ENCODE results near the gene C19orf53.

Gene C19orf53

DNA sequence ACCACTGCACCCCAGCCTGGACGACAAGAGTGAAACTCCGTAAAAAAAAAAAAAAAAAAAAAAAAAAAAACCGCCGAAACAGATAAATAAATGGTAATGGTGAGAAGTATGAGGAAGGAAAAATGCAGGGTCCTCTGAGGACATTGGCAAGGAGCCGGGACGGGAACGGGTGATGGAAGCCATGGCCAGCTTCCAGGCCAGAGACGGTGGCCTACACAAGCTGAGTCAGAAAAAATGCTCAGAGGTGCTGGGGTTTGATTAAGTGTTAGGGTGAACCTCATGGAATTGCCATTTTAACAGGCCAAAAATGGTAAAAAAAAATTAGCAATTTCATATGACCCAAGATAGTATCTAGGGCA is 20.1 kb downstream of the C19orf53 start:
- Histone ChIP-seq H3K79me2 (ENCODE audit: insufficient read depth, low read length) (peaks cover 11% of the 10 kb centered on the region), H3K36me3 (ENCODE audit: insufficient read depth, low read length) (no peaks in the 10 kb centered on the region), H3K9ac (ENCODE audit: low read depth, low read length) (peak overlapping the region; percentile 65), H3K27ac (ENCODE audit: low read length) (peak overlapping the region; percentile 72), H2AFZ (ENCODE audit: low read depth, low read length) (peak overlapping the region; percentile 79), H4K20me1 (ENCODE audit: insufficient read depth, low read length) (no peaks in the 10 kb centered on the region), H3K4me2 (ENCODE audit: insufficient read depth, low read length) (peak overlapping the region; percentile 96), H3K27me3 (ENCODE audit: insufficient read depth, low read length, poor library complexity) (no peaks in the 10 kb centered on the region), H3K4me3 (ENCODE audit: low read depth in 1 of 2, low read length in 2 of 2) (peak overlapping the region; percentile 46 to 74; a peak in 3 of 4 replicates), H3K4me1 (ENCODE audit: insufficient read depth, low read length) (peaks cover 31% of the 10 kb centered on the region), H3K9me3 (ENCODE audit: insufficient read depth, low read length, severe bottlenecking) (no peaks in the 10 kb centered on the region)
- no peak for TF ChIP-seq EZH2 (IDR thresholded peaks at IDR 0.05; ENCODE audit: borderline replicate concordance, low read depth, low read length, severe bottlenecking)
- TF ChIP-seq, protein P1, sequence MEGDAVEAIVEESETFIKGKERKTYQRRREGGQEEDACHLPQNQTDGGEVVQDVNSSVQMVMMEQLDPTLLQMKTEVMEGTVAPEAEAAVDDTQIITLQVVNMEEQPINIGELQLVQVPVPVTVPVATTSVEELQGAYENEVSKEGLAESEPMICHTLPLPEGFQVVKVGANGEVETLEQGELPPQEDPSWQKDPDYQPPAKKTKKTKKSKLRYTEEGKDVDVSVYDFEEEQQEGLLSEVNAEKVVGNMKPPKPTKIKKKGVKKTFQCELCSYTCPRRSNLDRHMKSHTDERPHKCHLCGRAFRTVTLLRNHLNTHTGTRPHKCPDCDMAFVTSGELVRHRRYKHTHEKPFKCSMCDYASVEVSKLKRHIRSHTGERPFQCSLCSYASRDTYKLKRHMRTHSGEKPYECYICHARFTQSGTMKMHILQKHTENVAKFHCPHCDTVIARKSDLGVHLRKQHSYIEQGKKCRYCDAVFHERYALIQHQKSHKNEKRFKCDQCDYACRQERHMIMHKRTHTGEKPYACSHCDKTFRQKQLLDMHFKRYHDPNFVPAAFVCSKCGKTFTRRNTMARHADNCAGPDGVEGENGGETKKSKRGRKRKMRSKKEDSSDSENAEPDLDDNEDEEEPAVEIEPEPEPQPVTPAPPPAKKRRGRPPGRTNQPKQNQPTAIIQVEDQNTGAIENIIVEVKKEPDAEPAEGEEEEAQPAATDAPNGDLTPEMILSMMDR (IDR thresholded peaks at IDR 0.05; ENCODE audit: borderline replicate concordance, extremely low read depth, low read length, poor library complexity, severe bottlenecking), result no peak
- no peak for DNase-seq
- ATAC-seq (ENCODE audit: insufficient read depth, low read depth), result no peak

DNA sequence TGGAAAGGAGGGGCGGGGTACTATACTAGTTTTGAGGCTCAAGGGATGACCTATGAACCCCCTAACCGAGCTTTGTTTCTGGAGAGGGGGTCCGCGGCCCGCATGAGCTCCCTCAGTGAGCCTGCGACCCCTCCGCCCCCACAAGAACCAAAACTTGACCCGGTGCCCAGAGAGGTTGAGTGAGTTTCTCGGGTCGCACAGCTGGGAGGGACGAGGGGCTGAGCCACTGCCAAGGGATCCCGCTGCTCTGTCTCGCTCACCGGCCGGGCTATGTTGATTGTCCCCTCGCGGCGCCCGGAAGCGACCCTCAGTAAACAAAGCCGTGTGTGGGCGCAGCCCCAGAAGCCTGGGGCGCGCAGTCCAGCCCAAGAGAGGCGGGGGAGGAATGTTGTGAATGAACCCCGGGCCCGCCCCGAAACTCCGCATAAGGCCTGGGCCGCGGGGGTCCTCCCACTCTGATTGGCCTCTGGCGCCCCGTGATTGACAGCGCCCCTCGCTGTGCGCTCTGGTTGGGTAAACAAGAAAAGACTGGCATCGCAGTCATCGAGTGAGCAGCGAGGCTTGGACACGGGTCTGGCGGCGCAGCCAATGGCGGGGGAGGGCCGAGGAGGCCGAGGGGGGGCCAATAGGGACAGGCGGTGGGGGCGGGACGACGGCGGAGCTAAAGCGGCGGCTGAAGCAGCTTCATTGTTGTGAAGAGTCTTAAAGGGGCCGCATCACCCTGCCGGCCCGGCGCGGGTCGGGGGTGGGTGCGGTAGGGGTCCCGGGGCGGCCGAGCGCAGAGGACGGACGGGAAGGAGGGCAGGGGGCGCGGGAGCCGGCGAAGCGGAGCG is 20.7 kb downstream of the C19orf53 start, which contains the start of gene ZSWIM4:
Gene ZSWIM4 (plus strand): TSS at position 687 of the 833 bp plus-strand sequence. CDS start 206 bp downstream, outside the sequence.
- Histone ChIP-seq H2AFZ (ENCODE audit: low read depth, low read length) (peak within 1 kb of the TSS; percentile 83), H3K36me3 (ENCODE audit: insufficient read depth, low read length) (no peaks in the 10 kb centered on the region), H3K4me1 (ENCODE audit: insufficient read depth, low read length) (peaks cover 31% of the 10 kb centered on the region), H3K27me3 (ENCODE audit: insufficient read depth, low read length, poor library complexity) (no peaks in the 10 kb centered on the region), H3K4me3 (ENCODE audit: low read depth in 1 of 2, low read length in 2 of 2) (peak within 1 kb of the TSS; percentile 46 to 74; a peak in 3 of 4 replicates), H3K4me2 (ENCODE audit: insufficient read depth, low read length) (peak within 1 kb of the TSS; percentile 96), H4K20me1 (ENCODE audit: insufficient read depth, low read length) (no peaks in the 10 kb centered on the region), H3K9ac (ENCODE audit: low read depth, low read length) (peak within 1 kb of the TSS; percentile 65), H3K9me3 (ENCODE audit: insufficient read depth, low read length, severe bottlenecking) (no peaks in the 10 kb centered on the region), H3K27ac (ENCODE audit: low read length) (peak within 1 kb of the TSS; percentile 75), H3K79me2 (ENCODE audit: insufficient read depth, low read length) (peaks cover 11% of the 10 kb centered on the region)
- no peak for TF ChIP-seq EZH2 (IDR thresholded peaks at IDR 0.05; ENCODE audit: borderline replicate concordance, low read depth, low read length, severe bottlenecking)
- TF ChIP-seq, protein P1 (IDR thresholded peaks at IDR 0.05; ENCODE audit: borderline replicate concordance, extremely low read depth, low read length, poor library complexity, severe bottlenecking), result no peak
- peak; percentile 99 for ATAC-seq (ENCODE audit: insufficient read depth, low read depth)
- peak; percentile 99 for DNase-seq

GRCh38 chr19:13795595-13796300 is 21.5 kb downstream of the C19orf53 start:
- TF ChIP-seq, protein P1 (IDR thresholded peaks at IDR 0.05; ENCODE audit: borderline replicate concordance, extremely low read depth, low read length, poor library complexity, severe bottlenecking), result no peak
- TF ChIP-seq EZH2 (IDR thresholded peaks at IDR 0.05; ENCODE audit: borderline replicate concordance, low read depth, low read length, severe bottlenecking), result no peak
- H4K20me1 ChIP-seq (ENCODE audit: insufficient read depth, low read length), result no peaks in the 10 kb centered on the region
- peaks cover 11% of the 10 kb centered on the region for H3K79me2 ChIP-seq (ENCODE audit: insufficient read depth, low read length)
- H3K4me3 ChIP-seq (ENCODE audit: low read depth in 1 of 2, low read length in 2 of 2), result peak overlapping the region; percentile 46 to 74; a peak in 3 of 4 replicates
- no peaks in the 10 kb centered on the region for H3K9me3 ChIP-seq (ENCODE audit: insufficient read depth, low read length, severe bottlenecking)
- H3K4me2 ChIP-seq (ENCODE audit: insufficient read depth, low read length), result peak overlapping the region; percentile 96
- peak overlapping the region; percentile 65 for H3K9ac ChIP-seq (ENCODE audit: low read depth, low read length)
- H2AFZ ChIP-seq (ENCODE audit: low read depth, low read length), result peak overlapping the region; percentile 83
- ATAC-seq (ENCODE audit: insufficient read depth, low read depth), result peak; percentile 20
- peak; percentile 26 for DNase-seq
- peak overlapping the region; percentile 75 for H3K27ac ChIP-seq (ENCODE audit: low read length)
- H3K36me3 ChIP-seq (ENCODE audit: insufficient read depth, low read length), result no peaks in the 10 kb centered on the region
- no peaks in the 10 kb centered on the region for H3K27me3 ChIP-seq (ENCODE audit: insufficient read depth, low read length, poor library complexity)
- H3K4me1 ChIP-seq (ENCODE audit: insufficient read depth, low read length), result peaks cover 31% of the 10 kb centered on the region

Data from DND-41 (cell line).